Vagina (tissue), 2 donors: Measurements from ENCODE around the gene RPL13A.

Experiments
- POLR2A ChIP-seq, 2 donors: fragments of 450-650 bp; IDR thresholded peaks; one replicate each; pipeline ENCODE4 v1.6.1; 2017; ENCODE audit warnings: antibody characterized with exemption in 2 of 2, mild to moderate bottlenecking in 2 of 2, moderate library complexity in 2 of 2
- POLR2AphosphoS5 ChIP-seq, 2 donors: sonication (generic); formaldehyde crosslinking; IDR thresholded peaks; one replicate each; pipeline ENCODE4 v1.9.0; 2017; ENCODE audit warnings: antibody characterized with exemption in 2 of 2, mild to moderate bottlenecking in 2 of 2, low read depth in 1 of 2; ENCODE audit not compliant: insufficient read depth in 1 of 2
- TF ChIP-seq, protein P1 (sequence below), 3 experiments: fragments of 450-650 bp in 2 of 3; fragments of 200-600 bp in 1 of 3; sonication (generic) in 1 of 3; IDR thresholded peaks; one replicate each; pipeline ENCODE4 v1.5.1; 2017 to 2019; ENCODE audit warnings: antibody characterized with exemption in 3 of 3, mild to moderate bottlenecking in 2 of 3, moderate library complexity in 2 of 3

DNA sequence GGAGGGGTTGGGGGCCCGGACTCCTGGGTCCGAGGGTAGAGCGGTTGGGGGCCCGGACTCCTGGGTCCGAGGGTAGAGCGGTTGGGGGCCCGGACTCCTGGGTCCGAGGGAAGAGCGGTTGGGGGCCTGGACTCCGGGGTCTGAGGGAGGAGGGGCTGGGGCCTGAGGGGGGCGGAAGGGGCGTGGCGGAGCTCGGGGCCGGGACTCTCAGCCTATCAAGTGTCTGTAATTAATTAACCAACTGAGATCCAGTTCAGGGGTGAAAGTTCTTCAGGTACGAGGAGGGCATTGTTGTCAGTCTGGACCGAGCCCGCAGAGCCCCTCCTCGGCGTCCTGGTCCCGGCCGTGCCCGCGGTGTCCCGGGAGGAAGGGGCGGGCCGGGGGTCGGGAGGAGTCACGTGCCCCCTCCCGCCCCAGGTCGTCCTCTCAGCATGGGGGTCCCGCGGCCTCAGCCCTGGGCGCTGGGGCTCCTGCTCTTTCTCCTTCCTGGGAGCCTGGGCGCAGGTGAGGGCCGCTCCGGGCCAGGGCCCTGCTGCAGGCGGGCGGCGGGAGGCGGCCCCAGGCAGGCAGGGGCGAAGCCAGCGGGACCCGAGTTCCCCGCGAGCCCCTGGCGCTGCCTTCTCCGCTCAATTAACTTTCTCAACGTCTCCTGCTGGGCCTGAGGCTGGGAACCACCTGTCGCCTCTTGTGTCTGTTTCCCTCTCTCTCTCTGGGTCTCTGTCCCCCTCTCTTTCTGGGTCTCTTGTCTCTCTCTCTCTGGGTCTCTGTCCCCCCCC is 25.8 kb downstream of the RPL13A start:
- TF ChIP-seq, protein P1, sequence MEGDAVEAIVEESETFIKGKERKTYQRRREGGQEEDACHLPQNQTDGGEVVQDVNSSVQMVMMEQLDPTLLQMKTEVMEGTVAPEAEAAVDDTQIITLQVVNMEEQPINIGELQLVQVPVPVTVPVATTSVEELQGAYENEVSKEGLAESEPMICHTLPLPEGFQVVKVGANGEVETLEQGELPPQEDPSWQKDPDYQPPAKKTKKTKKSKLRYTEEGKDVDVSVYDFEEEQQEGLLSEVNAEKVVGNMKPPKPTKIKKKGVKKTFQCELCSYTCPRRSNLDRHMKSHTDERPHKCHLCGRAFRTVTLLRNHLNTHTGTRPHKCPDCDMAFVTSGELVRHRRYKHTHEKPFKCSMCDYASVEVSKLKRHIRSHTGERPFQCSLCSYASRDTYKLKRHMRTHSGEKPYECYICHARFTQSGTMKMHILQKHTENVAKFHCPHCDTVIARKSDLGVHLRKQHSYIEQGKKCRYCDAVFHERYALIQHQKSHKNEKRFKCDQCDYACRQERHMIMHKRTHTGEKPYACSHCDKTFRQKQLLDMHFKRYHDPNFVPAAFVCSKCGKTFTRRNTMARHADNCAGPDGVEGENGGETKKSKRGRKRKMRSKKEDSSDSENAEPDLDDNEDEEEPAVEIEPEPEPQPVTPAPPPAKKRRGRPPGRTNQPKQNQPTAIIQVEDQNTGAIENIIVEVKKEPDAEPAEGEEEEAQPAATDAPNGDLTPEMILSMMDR (IDR thresholded peaks at IDR 0.05) = no peak
- no peak for TF ChIP-seq POLR2A (IDR thresholded peaks at IDR 0.05)
- TF ChIP-seq POLR2AphosphoS5 (IDR thresholded peaks at IDR 0.05; ENCODE audit: insufficient read depth in 1 of 2, low read depth in 1 of 2) = no peak
